NCI-H1092 treated with DMSO at 0.1 percent for 48 hours (cell line): ENCODE results near the gene PCSK2.

Experiments used
- DNase-seq: peaks from one replicate; lab custom pipeline; 2025; lab: John Stamatoyannopoulos, UW

Gene PCSK2

GRCh38 chr20:17505636-17506517 lies 279.0 kb downstream of the PCSK2 start:
- DNase-seq, result no peak

- DNase-seq, result no peak
Measured at GRCh38 chr20:17507032-17507431, 280.2 kb downstream of the PCSK2 start.

- DNase-seq, result no peak
Measured at GRCh38 chr20:17507531-17507930, 280.7 kb downstream of the PCSK2 start.

- no peak for DNase-seq
Measured at GRCh38 chr20:17508756-17509155, 281.9 kb downstream of the PCSK2 start.

GRCh38 chr20:17510548-17510947 lies 283.7 kb downstream of the PCSK2 start:
- no peak for DNase-seq

- DNase-seq, result no peak
Measured at GRCh38 chr20:17511401-17511800, 284.6 kb downstream of the PCSK2 start.

GRCh38 chr20:17513939-17514338 lies 287.1 kb downstream of the PCSK2 start:
- no peak for DNase-seq

- no peak for DNase-seq
Measured at GRCh38 chr20:17515053-17515452, 288.2 kb downstream of the PCSK2 start.

GRCh38 chr20:17518339-17519052 lies 291.7 kb downstream of the PCSK2 start:
- no peak for DNase-seq

- DNase-seq, result no peak
Measured at GRCh38 chr20:17519606-17520285, 292.9 kb downstream of the PCSK2 start.

- DNase-seq, result no peak
Measured at GRCh38 chr20:17520583-17520982, 293.7 kb downstream of the PCSK2 start.

- no peak for DNase-seq
Measured at GRCh38 chr20:17522528-17522927, 295.7 kb downstream of the PCSK2 start.

- no peak for DNase-seq
Measured at GRCh38 chr20:17523326-17523725, 296.5 kb downstream of the PCSK2 start.

GRCh38 chr20:17524560-17524959 lies 297.7 kb downstream of the PCSK2 start:
- DNase-seq, result no peak

GRCh38 chr20:17525132-17525531 lies 298.3 kb downstream of the PCSK2 start:
- DNase-seq, result no peak

GRCh38 chr20:17525650-17526049 lies 298.8 kb downstream of the PCSK2 start:
- peak; percentile 13 for DNase-seq

GRCh38 chr20:17529586-17529985 lies 302.7 kb downstream of the PCSK2 start:
- DNase-seq, result no peak

- no peak for DNase-seq
Measured at GRCh38 chr20:17530153-17530552, 303.3 kb downstream of the PCSK2 start.

- peak; percentile 73 for DNase-seq
Measured at GRCh38 chr20:17530716-17531664, 304.1 kb downstream of the PCSK2 start, which contains the start of gene BFSP1. Gene BFSP1, minus strand, starts transcription at chr20:17531379. Its CDS starts 50 bp downstream, at chr20:17531329.

- DNase-seq, result no peak
Measured at GRCh38 chr20:17531665-17532025, 304.8 kb downstream of the PCSK2 start.

GRCh38 chr20:17533396-17533795 lies 306.6 kb downstream of the PCSK2 start:
- peak; percentile 13 for DNase-seq
